ENCODE measurements around the gene R3HCC1L. TPM values are rescaled to one million over a fixed set of nuclear protein-coding genes. Genes with fewer than 3 reads are reported as not detected.
"Not testable (repeated sequence)": the region's sequence is repeated elsewhere in the genome, so short reads cannot be mapped to it uniquely, and the experiment has no call there.

R3HCC1L gene
- total RNA-seq, 1 experiment from 2014 or later: 6.3 TPM

- DNase-seq: no peak
- H3K27me3 ChIP-seq: no peaks in the 10 kb centered on the region
- H3K36me3 ChIP-seq: peaks cover 12% of the 10 kb centered on the region
- no peaks in the 10 kb centered on the region for H3K9me3 ChIP-seq
- no peak overlapping the region for H3K4me3 ChIP-seq
Measured at GRCh38 chr10:98195120-98195519, 60.7 kb downstream of the R3HCC1L start.

GRCh38 chr10:98196985-98197384 is 62.5 kb downstream of the R3HCC1L start:
- Histone ChIP-seq H3K36me3 (peaks cover 10% of the 10 kb centered on the region), H3K9me3 (no peaks in the 10 kb centered on the region), H3K4me3 (no peak overlapping the region), H3K27me3 (no peaks in the 10 kb centered on the region)
- DNase-seq: no peak

- DNase-seq: no peak
- Histone ChIP-seq H3K9me3 (no peaks in the 10 kb centered on the region), H3K36me3 (no peaks in the 10 kb centered on the region; the same call in 1 of the 2 replicates), H3K27me3 (no peaks in the 10 kb centered on the region), H3K4me3 (no peak overlapping the region)
Measured at GRCh38 chr10:98201760-98202159, 67.3 kb downstream of the R3HCC1L start.

DNA sequence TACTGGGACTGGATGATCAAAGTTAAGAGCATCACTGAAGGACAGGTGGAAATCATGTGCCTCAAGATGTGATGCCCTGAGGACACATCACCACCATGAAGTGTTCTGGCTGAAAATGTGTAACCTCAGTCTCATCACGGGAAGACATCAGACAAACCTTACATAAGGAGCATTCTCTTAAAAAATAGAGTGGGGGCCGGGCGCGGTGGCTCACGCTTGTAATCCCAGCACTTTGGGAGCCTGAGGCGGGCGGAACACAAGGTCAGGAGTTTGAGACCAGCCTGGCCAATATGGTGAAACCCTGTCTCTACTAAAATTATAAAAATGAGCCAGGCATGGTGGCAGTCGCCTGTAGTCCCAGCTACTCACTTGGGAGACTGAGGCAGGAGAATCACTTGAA is 67.9 kb downstream of the R3HCC1L start:
- Histone ChIP-seq H3K36me3 (no peaks in the 10 kb centered on the region; the same call in 1 of the 2 replicates), H3K9me3 (no peaks in the 10 kb centered on the region), H3K4me3 (no peak overlapping the region), H3K27me3 (no peaks in the 10 kb centered on the region)
- DNase-seq: no peak

- Histone ChIP-seq H3K36me3 (peaks cover 10% of the 10 kb centered on the region), H3K9me3 (no peaks in the 10 kb centered on the region), H3K27me3 (no peaks in the 10 kb centered on the region), H3K4me3 (no peak overlapping the region)
- DNase-seq: no peak
Measured at GRCh38 chr10:98205351-98205750, 70.9 kb downstream of the R3HCC1L start.

DNA sequence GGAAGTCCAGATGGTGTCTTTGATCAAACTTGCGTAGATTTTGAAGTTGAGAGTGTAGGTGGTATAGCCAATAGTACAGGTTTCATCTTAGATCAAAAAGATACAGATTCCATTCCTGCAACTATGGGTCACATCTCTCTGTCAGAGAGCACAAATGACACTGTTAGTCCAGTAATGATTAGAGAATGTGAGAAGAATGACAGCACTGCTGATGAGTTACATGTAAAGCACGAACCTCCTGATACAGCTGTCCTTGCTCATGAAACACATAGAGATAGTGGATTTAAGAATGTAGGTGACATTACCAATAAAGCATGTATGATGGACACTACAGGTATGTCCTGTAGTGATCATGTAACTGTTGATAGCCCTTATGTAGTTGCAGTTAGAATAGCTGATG is 74.5 kb downstream of the R3HCC1L start:
- no peak overlapping the region for H3K4me3 ChIP-seq
- DNase-seq: no peak
- H3K27me3 ChIP-seq: no peaks in the 10 kb centered on the region
- no peaks in the 10 kb centered on the region for H3K9me3 ChIP-seq
- peaks cover 10% of the 10 kb centered on the region for H3K36me3 ChIP-seq

DNA sequence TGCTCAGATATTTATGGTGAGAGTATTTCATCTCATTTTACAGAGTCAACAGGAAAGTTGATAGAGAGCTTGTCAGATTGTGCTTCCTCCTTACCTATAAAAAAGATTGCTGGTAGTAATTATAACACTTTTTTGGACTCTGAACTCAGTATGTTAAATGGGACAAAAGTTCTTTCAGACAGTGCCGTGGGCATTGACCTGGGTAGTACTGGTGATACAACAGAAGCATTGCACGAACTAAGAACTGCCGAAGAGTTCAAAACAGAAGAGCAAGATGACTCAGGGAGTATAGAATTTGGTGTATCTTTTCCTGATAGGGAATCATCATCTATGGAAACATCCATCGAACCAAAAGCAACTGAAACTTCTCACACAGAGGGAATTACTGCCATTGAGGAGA is 75.0 kb downstream of the R3HCC1L start:
- H3K9me3 ChIP-seq: no peaks in the 10 kb centered on the region
- no peak for DNase-seq
- no peak overlapping the region for H3K4me3 ChIP-seq
- H3K36me3 ChIP-seq: peaks cover 10% of the 10 kb centered on the region
- H3K27me3 ChIP-seq: no peaks in the 10 kb centered on the region

DNA sequence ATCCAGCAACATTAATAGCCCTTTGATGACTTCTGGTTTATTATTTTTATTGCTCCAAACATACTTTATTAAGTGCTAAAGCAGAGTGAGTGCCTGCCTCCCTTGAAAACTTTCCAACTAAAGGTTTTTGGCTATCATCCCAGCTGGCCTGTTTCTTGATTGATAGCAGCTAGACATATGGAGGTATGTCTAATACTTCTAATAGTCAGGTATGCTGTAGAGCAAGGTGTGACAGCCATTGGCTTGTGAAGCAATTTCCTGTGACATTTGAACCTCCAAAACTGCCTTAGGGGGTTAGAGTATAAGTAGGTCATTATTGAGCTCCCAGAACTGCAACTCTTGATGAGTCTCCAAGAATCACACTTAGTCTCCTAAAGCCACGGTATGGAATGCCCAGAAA is 77.7 kb downstream of the R3HCC1L start:
- no peaks in the 10 kb centered on the region for H3K27me3 ChIP-seq
- H3K4me3 ChIP-seq: no peak overlapping the region
- H3K9me3 ChIP-seq: peaks cover 2% of the 10 kb centered on the region; the same call in 1 of the 2 replicates
- no peak for DNase-seq
- H3K36me3 ChIP-seq: peaks cover 10% of the 10 kb centered on the region

DNA sequence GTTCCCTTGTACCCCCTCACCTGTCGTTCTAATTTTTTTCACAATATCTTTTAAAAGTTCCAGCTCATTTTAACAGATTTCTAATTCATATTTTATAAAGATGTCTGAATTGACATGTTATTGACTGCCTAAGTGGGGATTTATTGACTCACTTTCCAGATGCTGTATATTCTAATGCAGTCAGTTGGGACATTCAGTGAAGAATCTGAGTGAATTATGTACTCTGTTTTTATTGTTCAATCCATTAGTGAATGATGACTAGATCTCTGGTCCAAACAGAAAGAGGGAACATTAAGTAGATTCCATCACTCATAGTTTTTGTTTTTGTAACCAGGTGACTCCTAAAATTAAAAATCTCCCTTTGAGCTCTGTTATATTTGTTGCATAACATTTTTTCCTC is 79.3 kb downstream of the R3HCC1L start:
- no peak overlapping the region for H3K4me3 ChIP-seq

DNA sequence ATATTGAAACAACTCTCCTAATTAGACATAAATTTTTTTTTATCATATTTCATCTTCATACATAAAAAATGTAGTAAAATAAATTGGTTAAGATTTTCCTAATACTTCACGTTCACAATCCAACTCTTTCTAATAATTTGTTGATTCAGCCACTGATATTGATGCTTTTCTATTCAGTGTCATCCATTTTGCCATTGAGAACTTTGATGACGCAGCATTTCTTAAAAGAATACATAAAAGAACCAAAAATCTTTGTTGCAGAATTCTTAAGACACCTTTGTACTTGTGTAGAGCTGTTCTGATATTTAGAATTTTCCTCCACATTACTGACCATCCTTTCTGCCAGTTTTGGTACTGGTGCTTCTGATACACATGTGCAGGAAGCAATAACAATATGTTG is 80.9 kb downstream of the R3HCC1L start:
- no peak overlapping the region for H3K4me3 ChIP-seq
- no peaks in the 10 kb centered on the region for H3K27me3 ChIP-seq
- DNase-seq: no peak
- peaks cover 11% of the 10 kb centered on the region for H3K9me3 ChIP-seq
- peaks cover 3% of the 10 kb centered on the region; the same call in 1 of the 2 replicates for H3K36me3 ChIP-seq

More for the DNA sequence above, 79.3 kb downstream of the R3HCC1L start:
- DNase-seq: no peak
- H3K27me3 ChIP-seq: no peaks in the 10 kb centered on the region
- H3K36me3 ChIP-seq: peaks cover 9% of the 10 kb centered on the region
- peaks cover 9% of the 10 kb centered on the region for H3K9me3 ChIP-seq

GRCh38 chr10:98217801-98218200 is 83.3 kb downstream of the R3HCC1L start:
- H3K27me3 ChIP-seq: no peaks in the 10 kb centered on the region
- peaks cover 3% of the 10 kb centered on the region; the same call in 1 of the 2 replicates for H3K36me3 ChIP-seq
- no peak overlapping the region for H3K4me3 ChIP-seq
- no peak for DNase-seq
- peaks cover 11% of the 10 kb centered on the region for H3K9me3 ChIP-seq

- DNase-seq: no peak
- H3K9me3 ChIP-seq: peaks cover 15% of the 10 kb centered on the region; the same call in 1 of the 2 replicates
- H3K27me3 ChIP-seq: no peaks in the 10 kb centered on the region
- peaks cover 3% of the 10 kb centered on the region for H3K36me3 ChIP-seq
- H3K4me3 ChIP-seq: no peak overlapping the region
Measured at GRCh38 chr10:98223874-98224273, 89.4 kb downstream of the R3HCC1L start.

GRCh38 chr10:98224509-98224908 is 90.1 kb downstream of the R3HCC1L start:
- H3K27me3 ChIP-seq: no peaks in the 10 kb centered on the region
- H3K4me3 ChIP-seq: no peak overlapping the region
- H3K36me3 ChIP-seq: peaks cover 3% of the 10 kb centered on the region
- no peak for DNase-seq
- H3K9me3 ChIP-seq: peaks cover 14% of the 10 kb centered on the region; the same call in 1 of the 2 replicates

DNA sequence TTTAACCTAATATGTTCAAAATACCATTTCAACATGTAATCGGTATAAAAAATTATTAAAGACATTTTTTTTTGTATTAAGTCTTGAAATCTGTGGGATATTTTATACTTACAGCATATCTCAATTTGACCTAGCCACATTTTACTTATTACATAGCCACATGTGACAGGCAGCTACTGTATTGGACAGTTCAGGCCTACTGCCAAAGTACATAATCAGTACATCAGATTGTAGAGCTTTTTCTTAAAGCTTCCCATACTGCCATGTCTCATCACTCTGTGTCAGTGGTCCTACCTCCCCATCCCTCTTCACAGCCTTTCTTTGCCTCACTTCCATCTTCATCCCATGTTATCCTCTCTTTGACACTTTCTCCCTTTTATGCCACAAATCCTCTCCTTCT is 90.5 kb downstream of the R3HCC1L start:
- Histone ChIP-seq H3K36me3 (peaks cover 3% of the 10 kb centered on the region), H3K27me3 (no peaks in the 10 kb centered on the region), H3K4me3 (no peak overlapping the region), H3K9me3 (peaks cover 14% of the 10 kb centered on the region; the same call in 1 of the 2 replicates)
- DNase-seq: no peak

DNA sequence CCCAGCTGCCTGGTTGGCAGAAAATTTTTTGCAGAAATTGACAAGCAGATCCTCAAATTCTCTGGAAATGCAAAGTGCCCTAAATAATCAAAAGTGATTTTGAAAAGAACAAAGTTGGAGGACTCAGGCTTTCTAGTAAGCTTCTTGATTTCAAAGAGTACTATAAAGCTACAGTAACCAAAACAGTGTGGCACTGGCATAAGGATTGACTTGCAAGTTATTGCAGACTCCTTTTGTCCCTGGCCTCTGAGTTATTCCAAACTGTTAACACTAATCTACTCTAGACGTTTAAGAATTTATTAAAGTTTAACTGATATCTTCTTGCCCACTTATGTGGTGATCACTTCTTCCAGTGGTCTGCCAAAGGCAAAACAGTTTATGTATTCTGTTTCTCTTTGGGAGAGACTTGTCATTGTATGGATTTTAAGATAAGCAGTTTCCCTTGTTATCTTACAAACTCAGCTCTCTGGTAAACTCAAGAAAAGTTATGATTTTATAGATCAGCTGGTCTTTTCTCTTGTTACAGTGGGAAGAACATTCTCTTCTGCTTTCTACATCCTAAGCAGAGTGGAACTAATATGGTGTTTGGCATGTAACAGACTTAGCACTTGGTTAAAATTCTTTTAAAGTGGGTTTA is 92.2 kb downstream of the R3HCC1L start:
- peaks cover 14% of the 10 kb centered on the region; the same call in 1 of the 2 replicates for H3K9me3 ChIP-seq

DNA sequence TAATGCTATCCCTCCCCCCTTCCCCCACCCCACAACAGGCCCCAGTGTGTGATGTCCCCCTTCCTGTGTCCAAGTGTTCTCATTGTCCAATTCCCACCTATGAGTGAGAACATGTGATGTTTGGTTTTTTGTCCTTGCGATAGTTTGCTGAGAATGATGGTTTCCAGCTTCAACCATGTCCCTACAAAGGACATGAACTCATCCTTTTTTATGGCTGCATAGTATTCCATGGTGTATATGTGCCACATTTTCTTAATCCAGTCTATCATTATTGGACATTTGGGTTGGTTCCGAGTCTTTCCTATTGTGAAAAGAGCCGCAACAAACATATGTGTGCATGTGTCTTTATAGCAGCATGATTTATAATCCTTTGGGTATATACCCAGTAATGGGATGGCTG is 93.3 kb downstream of the R3HCC1L start:
- not testable (repeated sequence) for DNase-seq, H3K36me3 ChIP-seq, H3K27me3 ChIP-seq, H3K4me3 ChIP-seq
- peaks cover 14% of the 10 kb centered on the region; the same call in 1 of the 2 replicates for H3K9me3 ChIP-seq

More for the DNA sequence above, 92.2 kb downstream of the R3HCC1L start:
- DNase-seq: no peak
- H3K27me3 ChIP-seq: no peaks in the 10 kb centered on the region
- peaks cover 3% of the 10 kb centered on the region for H3K36me3 ChIP-seq
- no peak overlapping the region for H3K4me3 ChIP-seq

GRCh38 chr10:98228266-98228665 is 93.8 kb downstream of the R3HCC1L start:
- DNase-seq, H3K4me3 ChIP-seq, H3K36me3 ChIP-seq, H3K27me3 ChIP-seq: not testable (repeated sequence)
- peaks cover 14% of the 10 kb centered on the region; the same call in 1 of the 2 replicates for H3K9me3 ChIP-seq

GRCh38 chr10:98231417-98231816 is 97.0 kb downstream of the R3HCC1L start:
- peaks cover 4% of the 10 kb centered on the region for H3K36me3 ChIP-seq
- H3K9me3 ChIP-seq: peaks cover 11% of the 10 kb centered on the region; the same call in 1 of the 2 replicates
- H3K4me3 ChIP-seq: no peak overlapping the region
- H3K27me3 ChIP-seq: no peaks in the 10 kb centered on the region
- no peak for DNase-seq
